ENCODE results near the gene PSD2.

Gene PSD2

GRCh38 chr5:139820130-139820529, 24.5 kb downstream of the PSD2 start:
- TF ChIP-seq EZH2 (IDR thresholded peaks at IDR 0.05) = no peak
- TF ChIP-seq FOXP2 (optimal IDR thresholded peaks at IDR 0.05; ENCODE audit: control extremely low read depth, extremely low read length, insufficient read depth) = no peak
- TF ChIP-seq POLR2AphosphoS5 (IDR thresholded peaks at IDR 0.05; ENCODE audit: borderline replicate concordance, low read depth, low read length) = no peak
- H3K36me3 ChIP-seq (ENCODE audit: insufficient read depth, low read length) = no peaks in the 10 kb centered on the region
- no peak overlapping the region for H3K4me3 ChIP-seq
- no peak overlapping the region for H3K9ac ChIP-seq (ENCODE audit: insufficient read length)
- no peaks in the 10 kb centered on the region for H3K9me3 ChIP-seq (ENCODE audit: low read depth, low read length)
- no peak overlapping the region for H3K27ac ChIP-seq
- no peak for DNase-seq (ENCODE audit: low read depth, low spot score)

- DNase-seq (ENCODE audit: low read depth, low spot score) = no peak
- no peak overlapping the region for H3K27ac ChIP-seq
- no peaks in the 10 kb centered on the region for H3K9me3 ChIP-seq (ENCODE audit: low read depth, low read length)
- H3K4me3 ChIP-seq = no peak overlapping the region
- no peak overlapping the region for H3K9ac ChIP-seq (ENCODE audit: insufficient read length)
- TF ChIP-seq EZH2 (IDR thresholded peaks at IDR 0.05) (no peak), FOXP2 (optimal IDR thresholded peaks at IDR 0.05; ENCODE audit: control extremely low read depth, extremely low read length, insufficient read depth) (no peak), POLR2AphosphoS5 (IDR thresholded peaks at IDR 0.05; ENCODE audit: borderline replicate concordance, low read depth, low read length) (no peak)
- H3K36me3 ChIP-seq (ENCODE audit: insufficient read depth, low read length) = no peaks in the 10 kb centered on the region
These were observed 25.0 kb downstream of the PSD2 start for GRCh38 chr5:139820606-139821005.

GRCh38 chr5:139821806-139822552, 26.4 kb downstream of the PSD2 start:
- Histone ChIP-seq H3K36me3 (ENCODE audit: insufficient read depth, low read length) (no peaks in the 10 kb centered on the region), H3K4me3 (no peak overlapping the region), H3K9me3 (ENCODE audit: low read depth, low read length) (no peaks in the 10 kb centered on the region), H3K27ac (no peak overlapping the region), H3K9ac (ENCODE audit: insufficient read length) (no peak overlapping the region)
- DNase-seq (ENCODE audit: low read depth, low spot score) = no peak
- TF ChIP-seq EZH2 (IDR thresholded peaks at IDR 0.05) (no peak), POLR2AphosphoS5 (IDR thresholded peaks at IDR 0.05; ENCODE audit: borderline replicate concordance, low read depth, low read length) (no peak)

GRCh38 chr5:139822553-139823425, 27.2 kb downstream of the PSD2 start:
- Histone ChIP-seq H3K36me3 (ENCODE audit: insufficient read depth, low read length) (no peaks in the 10 kb centered on the region), H3K27ac (no peak overlapping the region), H3K9me3 (ENCODE audit: low read depth, low read length) (no peaks in the 10 kb centered on the region), H3K9ac (ENCODE audit: insufficient read length) (no peak overlapping the region), H3K4me3 (no peak overlapping the region)
- no peak for DNase-seq (ENCODE audit: low read depth, low spot score)
- TF ChIP-seq EZH2 (IDR thresholded peaks at IDR 0.05) (no peak), POLR2AphosphoS5 (IDR thresholded peaks at IDR 0.05; ENCODE audit: borderline replicate concordance, low read depth, low read length) (no peak), FOXP2 (optimal IDR thresholded peaks at IDR 0.05; ENCODE audit: control extremely low read depth, extremely low read length, insufficient read depth) (no peak)

GRCh38 chr5:139823757-139824355, 28.2 kb downstream of the PSD2 start:
- Histone ChIP-seq H3K27ac (no peak overlapping the region), H3K9ac (ENCODE audit: insufficient read length) (no peak overlapping the region), H3K4me3 (no peak overlapping the region), H3K9me3 (ENCODE audit: low read depth, low read length) (no peaks in the 10 kb centered on the region), H3K36me3 (ENCODE audit: insufficient read depth, low read length) (no peaks in the 10 kb centered on the region)
- TF ChIP-seq EZH2 (IDR thresholded peaks at IDR 0.05) (no peak), POLR2AphosphoS5 (IDR thresholded peaks at IDR 0.05; ENCODE audit: borderline replicate concordance, low read depth, low read length) (no peak), FOXP2 (optimal IDR thresholded peaks at IDR 0.05; ENCODE audit: control extremely low read depth, extremely low read length, insufficient read depth) (no peak)
- DNase-seq (ENCODE audit: low read depth, low spot score) = no peak

GRCh38 chr5:139825690-139826089, 30.1 kb downstream of the PSD2 start:
- no peak for TF ChIP-seq POLR2AphosphoS5 (IDR thresholded peaks at IDR 0.05; ENCODE audit: borderline replicate concordance, low read depth, low read length)
- TF ChIP-seq FOXP2 (optimal IDR thresholded peaks at IDR 0.05; ENCODE audit: control extremely low read depth, extremely low read length, insufficient read depth) = no peak
- no peak for TF ChIP-seq EZH2 (IDR thresholded peaks at IDR 0.05)
- Histone ChIP-seq H3K4me3 (no peak overlapping the region), H3K9ac (ENCODE audit: insufficient read length) (no peak overlapping the region), H3K27ac (no peak overlapping the region), H3K9me3 (ENCODE audit: low read depth, low read length) (no peaks in the 10 kb centered on the region), H3K36me3 (ENCODE audit: insufficient read depth, low read length) (no peaks in the 10 kb centered on the region)
- DNase-seq (ENCODE audit: low read depth, low spot score) = no peak

GRCh38 chr5:139828207-139828895, 32.7 kb downstream of the PSD2 start:
- no peak for DNase-seq (ENCODE audit: low read depth, low spot score)
- no peak overlapping the region for H3K27ac ChIP-seq
- H3K4me3 ChIP-seq = no peak overlapping the region
- H3K9ac ChIP-seq (ENCODE audit: insufficient read length) = no peak overlapping the region
- no peaks in the 10 kb centered on the region for H3K36me3 ChIP-seq (ENCODE audit: insufficient read depth, low read length)
- H3K9me3 ChIP-seq (ENCODE audit: low read depth, low read length) = no peaks in the 10 kb centered on the region
- TF ChIP-seq POLR2AphosphoS5 (IDR thresholded peaks at IDR 0.05; ENCODE audit: borderline replicate concordance, low read depth, low read length) = no peak
- no peak for TF ChIP-seq FOXP2 (optimal IDR thresholded peaks at IDR 0.05; ENCODE audit: control extremely low read depth, extremely low read length, insufficient read depth)
- no peak for TF ChIP-seq EZH2 (IDR thresholded peaks at IDR 0.05)

- Histone ChIP-seq H3K27ac (no peak overlapping the region), H3K9ac (ENCODE audit: insufficient read length) (no peak overlapping the region), H3K4me3 (no peak overlapping the region), H3K9me3 (ENCODE audit: low read depth, low read length) (no peaks in the 10 kb centered on the region), H3K36me3 (ENCODE audit: insufficient read depth, low read length) (no peaks in the 10 kb centered on the region)
- DNase-seq (ENCODE audit: low read depth, low spot score) = no peak
- TF ChIP-seq POLR2AphosphoS5 (IDR thresholded peaks at IDR 0.05; ENCODE audit: borderline replicate concordance, low read depth, low read length) (no peak), FOXP2 (optimal IDR thresholded peaks at IDR 0.05; ENCODE audit: control extremely low read depth, extremely low read length, insufficient read depth) (no peak), EZH2 (IDR thresholded peaks at IDR 0.05) (no peak)
These were observed 33.9 kb downstream of the PSD2 start for GRCh38 chr5:139829471-139829870.

Data from SK-N-MC (cell line).